Kidney (tissue), 14 donors: Measurements from ENCODE around the gene TAX1BP1. TPM values are rescaled to one million over a fixed set of nuclear protein-coding genes. Genes with fewer than 3 reads are reported as not detected.
A peak's percentile ranks its signal among the peaks of the same experiment; 100 is the strongest.

ENCODE experiments used
- DNase-seq, 5 donors: peaks; one replicate each; pipeline ENCODE4 v3.0.0-alpha.2; 2013 to 2020
- FAIRE-seq: peaks from 2 replicates; lab custom pipeline; 2012; peaks lifted over from hg19 to GRCh38; lab: Jason Lieb, UNC
- H3K27ac ChIP-seq, 2 donors: one replicate each; pipeline ENCODE4 v1.7.0; 2013; ENCODE audit warnings: low read depth in 2 of 2, low read length in 2 of 2, inconsistent platforms in 1 of 2
- H3K27me3 ChIP-seq: one replicate; pipeline ENCODE4 v1.7.1; 2013; ENCODE audit warnings: low read length, inconsistent platforms; ENCODE audit not compliant: control insufficient read depth, insufficient read depth
- H3K36me3 ChIP-seq, 3 donors: one replicate each; pipeline versions ENCODE4 v1.7.0 to v1.7.1; 2013; ENCODE audit warnings: low read length in 3 of 3, control low read depth in 1 of 3, inconsistent platforms in 1 of 3; ENCODE audit not compliant: insufficient read depth in 3 of 3, control insufficient read depth in 2 of 3
- H3K4me1 ChIP-seq, 3 donors: one replicate each; pipeline versions ENCODE4 v1.7.0 to v1.7.1; 2013; ENCODE audit warnings: low read length in 3 of 3, inconsistent platforms in 1 of 3, low read depth in 1 of 3; ENCODE audit not compliant: control insufficient read depth in 2 of 3, insufficient read depth in 2 of 3
- H3K4me3 ChIP-seq, 3 donors: one replicate each; pipeline versions ENCODE4 v1.7.0 to v1.8.1; 2013; ENCODE audit warnings: low read length in 3 of 3, control low read depth in 1 of 3, inconsistent platforms in 1 of 3
- H3K9ac ChIP-seq, 3 donors: one replicate each; pipeline versions ENCODE4 v1.7.0 to v1.7.1; 2013; ENCODE audit warnings: low read length in 3 of 3, control low read depth in 1 of 3, inconsistent platforms in 1 of 3
- H3K9me3 ChIP-seq, 3 donors: one replicate each; pipeline versions ENCODE4 v1.7.0 to v1.7.1; 2013; ENCODE audit warnings: low read length in 3 of 3, control low read depth in 1 of 3, inconsistent platforms in 1 of 3; ENCODE audit not compliant: control insufficient read depth in 2 of 3, insufficient read depth in 1 of 3
- CTCF ChIP-seq: IDR thresholded peaks from 3 replicates; pipeline ENCODE4 v1.5.1; 2012; ENCODE audit warnings: mild to moderate bottlenecking, moderate library complexity, borderline replicate concordance; ENCODE audit not compliant: insufficient read depth; ENCODE audit errors: extremely low read depth
- intact Hi-C: fragments of 100-400 bp; cut with DNase I; formaldehyde crosslinking; loops from one replicate; pipeline ENCODE4 v1.11.1; 2022
- polyA plus RNA-seq: library from polyadenylated mRNA; stranded (reverse); fragments of 350-450 nt; fragmentation: Illumina TruSeq; extraction: RNeasy Lipid Tissue Mini Kit (QIAGEN cat#74804); gene quantifications from one replicate; pipeline ENCODE4 v1.2.3, GENCODE V29; 2014; ENCODE audit warnings: low read depth, low replicate concordance; ENCODE audit not compliant: insufficient read depth
- total RNA-seq: library from RNA; stranded (reverse); fragmentation: NEBNext Ultra II Directional; extraction: Animal tissue kit (Norgen Biotek cat#: 25700); gene quantifications from one replicate; pipeline ENCODE4 v1.2.1, GENCODE V29; 2021
- donor health status: control.
- donor health status: control.
- donor health status: control.
- donor health status: control.
- donor health status: control.
- donor health status: DM: yes; HTN: yes; CAD: no.
- donor health status: Normal renal cell carcinoma (clear cell type).

Gene TAX1BP1
- total and polyA plus RNA-seq, 2 donors from 2014 or later: 88.4 to 113 TPM

GRCh38 chr7:27775782-27776181 lies 35.8 kb downstream of the TAX1BP1 start:
- H3K4me3 ChIP-seq: no peak overlapping the region
- no peak for TF ChIP-seq CTCF
- FAIRE-seq (no peak), DNase-seq (no peak)
- intact Hi-C loops: no loop called here
- no peaks in the 10 kb centered on the region for H3K27me3 ChIP-seq
- no peaks in the 10 kb centered on the region for H3K9me3 ChIP-seq
- H3K36me3 ChIP-seq: peaks cover 0 to 6% (median 0%) of the 10 kb centered on the region in 3 donors
- H3K4me1 ChIP-seq: no peaks in the 10 kb centered on the region
- no peak overlapping the region for H3K27ac ChIP-seq
- no peak overlapping the region for H3K9ac ChIP-seq

- Histone ChIP-seq H3K27me3 (no peaks in the 10 kb centered on the region), H3K9ac (no peak overlapping the region), H3K27ac (no peak overlapping the region), H3K36me3 (peaks cover 0 to 5% (median 0%) of the 10 kb centered on the region in 3 donors), H3K9me3 (no peaks in the 10 kb centered on the region), H3K4me1 (no peaks in the 10 kb centered on the region), H3K4me3 (no peak overlapping the region)
- intact Hi-C loops: no loop called here
- DNase-seq (no peak), FAIRE-seq (no peak)
- TF ChIP-seq CTCF: no peak
Measured at GRCh38 chr7:27777662-27778061, 37.7 kb downstream of the TAX1BP1 start.

- Histone ChIP-seq H3K4me3 (no peak overlapping the region), H3K27me3 (no peaks in the 10 kb centered on the region), H3K9ac (no peak overlapping the region), H3K4me1 (no peaks in the 10 kb centered on the region), H3K9me3 (no peaks in the 10 kb centered on the region), H3K36me3 (peaks cover 0 to 5% (median 0%) of the 10 kb centered on the region in 3 donors), H3K27ac (no peak overlapping the region)
- peak; percentile 8 for FAIRE-seq
- intact Hi-C loops: no loop called here
- no peak for DNase-seq
- TF ChIP-seq CTCF: no peak
Measured at GRCh38 chr7:27779873-27780272, 39.9 kb downstream of the TAX1BP1 start.

- no peak for FAIRE-seq
- Histone ChIP-seq H3K27ac (no peak overlapping the region), H3K4me1 (no peaks in the 10 kb centered on the region), H3K36me3 (peaks cover 0 to 5% (median 5%) of the 10 kb centered on the region in 3 donors), H3K9ac (no peak overlapping the region), H3K4me3 (no peak overlapping the region), H3K9me3 (no peaks in the 10 kb centered on the region), H3K27me3 (no peaks in the 10 kb centered on the region)
- TF ChIP-seq CTCF: no peak
- intact Hi-C loops: no loop called here
- DNase-seq: no peak
Measured at GRCh38 chr7:27781188-27781587, 41.2 kb downstream of the TAX1BP1 start.
